ENCODE data around the gene PAGR1. TPM values are rescaled to one million over a fixed set of nuclear protein-coding genes. Genes with fewer than 3 reads are reported as not detected.
"Not testable (repeated sequence)": the region's sequence is repeated elsewhere in the genome, so short reads cannot be mapped to it uniquely, and the experiment has no call there.

PAGR1 gene
- total RNA-seq, 1 donor from 2014 or later: 24.3 TPM

DNA sequence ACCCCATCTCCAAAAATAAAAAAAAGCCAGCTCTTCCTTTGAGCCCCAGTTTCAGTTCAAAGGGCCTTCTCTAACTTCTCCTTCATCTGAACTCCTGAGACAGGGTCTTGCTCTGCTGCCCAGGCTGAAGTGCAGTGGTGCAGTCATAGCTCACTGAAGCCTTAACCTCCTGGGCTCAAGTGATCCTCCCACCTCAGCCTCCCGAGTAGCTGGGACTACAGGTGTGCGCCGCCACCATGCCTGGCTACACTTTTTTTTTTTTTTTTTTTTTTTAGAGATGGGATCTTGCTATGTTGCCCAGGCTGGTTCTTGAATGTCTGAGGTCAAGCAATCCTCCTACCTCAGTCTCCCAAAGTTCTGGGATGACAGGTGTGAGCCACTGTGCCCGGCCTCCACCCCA, 17.3 kb downstream of the PAGR1 start:
- intact Hi-C loops (cut with micrococcal nuclease): not testable (repeated sequence)

DNA sequence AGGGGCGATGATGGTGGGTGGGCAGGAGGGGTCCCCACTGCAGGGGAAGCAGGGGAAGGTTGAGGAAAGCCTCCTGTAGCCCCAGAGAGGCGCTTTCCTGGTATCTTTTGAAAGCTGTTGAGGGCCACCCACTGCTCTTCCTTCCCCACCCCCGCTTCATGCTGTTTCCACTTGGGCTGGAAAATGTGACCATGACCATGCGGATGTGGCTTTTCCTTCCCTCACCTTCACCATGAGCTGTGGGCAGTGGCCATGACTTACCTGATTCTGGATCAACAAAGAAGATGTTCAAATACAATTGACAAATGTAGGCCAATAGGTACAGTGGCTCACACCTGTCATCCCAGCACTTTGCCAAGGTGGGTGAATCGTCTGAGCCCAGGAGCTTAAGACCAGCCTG, 18.1 kb downstream of the PAGR1 start:
- intact Hi-C loops (cut with micrococcal nuclease): no loop called here

DNA sequence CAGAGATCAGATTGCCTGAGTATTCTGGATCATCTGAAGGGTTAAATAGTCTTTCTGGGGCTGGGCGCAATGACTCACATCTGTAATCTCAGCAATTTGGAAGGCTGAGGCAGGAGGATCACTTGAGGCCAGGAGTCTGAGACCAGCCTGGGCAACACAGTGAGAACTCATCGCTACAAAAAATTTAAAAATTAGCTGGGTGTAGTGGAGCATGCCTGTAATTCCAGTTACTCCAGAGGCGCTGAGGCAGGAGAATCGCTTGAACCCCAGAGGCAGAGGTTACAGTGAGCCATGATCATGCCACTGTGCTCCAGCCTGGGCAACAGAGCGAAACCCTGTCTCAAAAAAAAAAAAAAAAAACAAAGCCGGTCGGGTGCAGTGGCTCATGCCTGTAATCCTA, 20.0 kb downstream of the PAGR1 start:
- intact Hi-C loops (cut with micrococcal nuclease): no loop called here

- intact Hi-C loops (cut with micrococcal nuclease): no loop called here
Observed at GRCh38 chr16:29836623-29837022, 20.7 kb downstream of the PAGR1 start.

GRCh38 chr16:29837841-29838240, 21.9 kb downstream of the PAGR1 start:
- intact Hi-C loops (cut with micrococcal nuclease): no loop called here

DNA sequence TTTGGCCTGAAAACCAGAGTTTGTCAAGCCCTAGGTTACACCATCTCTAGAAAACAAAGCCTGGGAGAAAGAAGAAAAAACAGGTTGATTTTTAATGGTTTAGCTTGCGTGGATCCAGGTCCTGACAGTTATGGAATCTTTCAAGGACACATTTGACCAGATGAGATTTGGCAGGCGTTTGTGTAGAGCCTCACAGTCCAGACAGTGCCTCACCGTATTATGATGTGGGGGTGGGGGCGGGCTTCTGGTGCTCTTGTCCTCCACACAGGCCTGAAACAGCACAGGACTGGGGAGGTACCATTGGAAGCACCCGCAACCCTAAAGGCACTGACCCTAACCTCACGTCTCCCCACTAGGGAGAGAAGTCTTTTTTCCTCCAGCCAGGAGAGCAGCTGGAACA, 23.9 kb downstream of the PAGR1 start:
- intact Hi-C loops (cut with micrococcal nuclease): no loop called here

DNA sequence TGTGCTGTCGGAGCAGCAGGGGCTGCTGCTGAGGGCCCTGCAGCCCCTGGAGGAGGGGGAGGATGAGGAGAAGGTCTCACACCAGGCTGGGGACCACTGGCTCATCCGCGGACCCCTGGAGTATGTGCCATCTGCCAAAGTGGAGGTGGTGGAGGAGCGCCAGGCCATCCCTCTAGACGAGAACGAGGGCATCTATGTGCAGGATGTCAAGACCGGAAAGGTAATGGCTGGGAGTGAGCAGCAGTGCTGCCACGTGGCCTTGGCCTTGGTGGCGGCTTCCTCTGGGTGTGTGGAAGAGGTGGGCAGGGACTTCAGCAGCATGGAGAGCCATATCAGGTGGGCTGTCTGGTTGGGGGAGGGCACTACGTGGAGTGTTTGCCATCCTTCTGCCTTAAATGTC, 24.3 kb downstream of the PAGR1 start:
- intact Hi-C loops (cut with micrococcal nuclease): no loop called here

DNA sequence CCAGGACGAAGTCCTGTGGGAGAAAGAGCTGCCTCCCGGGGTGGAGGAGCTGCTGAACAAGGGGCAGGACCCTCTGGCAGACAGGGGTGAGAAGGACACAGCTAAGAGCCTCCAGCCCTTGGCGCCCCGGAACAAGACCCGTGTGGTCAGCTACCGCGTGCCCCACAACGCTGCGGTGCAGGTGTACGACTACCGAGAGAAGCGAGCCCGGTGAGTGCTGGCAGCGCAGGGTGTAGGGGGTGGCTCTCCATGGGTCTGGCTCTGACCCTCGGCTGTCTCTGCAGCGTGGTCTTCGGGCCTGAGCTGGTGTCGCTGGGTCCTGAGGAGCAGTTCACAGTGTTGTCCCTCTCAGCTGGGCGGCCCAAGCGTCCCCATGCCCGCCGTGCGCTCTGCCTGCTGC, 25.7 kb downstream of the PAGR1 start:
- intact Hi-C loops (cut with micrococcal nuclease): no loop called here

DNA sequence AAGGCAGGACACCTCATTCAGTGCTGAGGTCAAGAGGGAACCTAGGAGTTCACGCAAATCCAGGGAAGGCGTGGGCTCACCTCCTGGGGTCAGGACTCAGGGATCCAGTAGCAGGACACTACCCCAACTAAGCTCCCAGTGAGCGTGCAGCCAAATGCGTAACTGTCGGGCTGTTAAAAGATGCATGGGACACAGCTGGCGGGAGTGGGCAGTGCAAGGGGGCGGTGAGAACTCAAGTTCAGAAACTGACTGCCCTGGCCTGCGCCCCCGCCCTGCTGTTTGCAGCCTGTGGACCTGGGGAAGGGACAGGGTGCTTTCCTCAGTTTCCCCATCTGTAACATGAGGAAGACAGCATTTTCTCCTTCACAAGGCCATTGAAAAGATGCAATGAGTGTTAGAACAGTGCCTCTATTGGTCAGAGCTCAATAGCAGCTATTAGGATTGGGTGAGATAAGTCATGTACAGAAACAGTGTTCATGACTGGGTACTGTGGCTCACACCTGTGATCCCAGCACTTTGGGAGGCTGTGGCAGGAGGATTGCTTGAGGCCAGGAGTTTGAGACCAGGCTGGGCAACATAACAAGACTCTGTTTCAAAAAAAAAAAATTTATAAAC, 26.9 kb downstream of the PAGR1 start:
- intact Hi-C loops (cut with micrococcal nuclease): no loop called here

GRCh38 chr16:29843931-29844330, 28.0 kb downstream of the PAGR1 start:
- intact Hi-C loops (cut with micrococcal nuclease): no loop called here

DNA sequence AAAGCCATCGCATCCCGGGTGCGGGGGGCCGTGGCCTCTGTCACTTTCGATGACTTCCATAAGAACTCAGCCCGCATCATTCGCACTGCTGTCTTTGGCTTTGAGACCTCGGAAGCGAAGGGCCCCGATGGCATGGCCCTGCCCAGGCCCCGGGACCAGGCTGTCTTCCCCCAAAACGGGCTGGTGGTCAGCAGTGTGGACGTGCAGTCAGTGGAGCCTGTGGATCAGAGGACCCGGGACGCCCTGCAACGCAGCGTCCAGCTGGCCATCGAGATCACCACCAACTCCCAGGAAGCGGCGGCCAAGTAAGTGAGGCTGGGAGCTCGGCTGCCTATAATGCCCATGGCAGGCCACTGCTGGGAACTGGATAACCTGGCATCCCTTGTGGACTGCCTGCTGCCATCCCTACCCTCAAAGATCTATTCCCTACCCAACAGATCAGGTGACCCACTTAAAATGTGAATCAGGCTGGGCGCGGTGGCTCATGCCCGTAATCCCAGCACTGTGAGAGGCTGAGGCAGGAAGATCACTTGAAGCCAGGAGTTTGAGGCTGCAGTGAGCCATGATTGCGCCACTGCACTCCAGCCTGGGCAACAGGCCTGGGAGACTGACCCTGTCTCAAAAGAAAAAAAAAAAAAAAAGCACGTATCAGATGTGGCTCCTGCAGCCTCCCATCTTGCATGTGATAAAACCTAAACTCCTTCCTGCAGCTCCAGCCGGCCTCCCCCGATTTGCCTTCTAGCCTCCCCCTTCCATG, 28.8 kb downstream of the PAGR1 start:
- intact Hi-C loops (cut with micrococcal nuclease): loop anchor here (5.0 kb wide), 1 partner anchor 178 kb away; the partner anchor contains the start of gene C16orf92

GRCh38 chr16:29845656-29846055, 29.7 kb downstream of the PAGR1 start:
- intact Hi-C loops (cut with micrococcal nuclease): loop anchor here (5.0 kb wide), 1 partner anchor 177 kb away; the partner anchor contains the start of gene C16orf92

DNA sequence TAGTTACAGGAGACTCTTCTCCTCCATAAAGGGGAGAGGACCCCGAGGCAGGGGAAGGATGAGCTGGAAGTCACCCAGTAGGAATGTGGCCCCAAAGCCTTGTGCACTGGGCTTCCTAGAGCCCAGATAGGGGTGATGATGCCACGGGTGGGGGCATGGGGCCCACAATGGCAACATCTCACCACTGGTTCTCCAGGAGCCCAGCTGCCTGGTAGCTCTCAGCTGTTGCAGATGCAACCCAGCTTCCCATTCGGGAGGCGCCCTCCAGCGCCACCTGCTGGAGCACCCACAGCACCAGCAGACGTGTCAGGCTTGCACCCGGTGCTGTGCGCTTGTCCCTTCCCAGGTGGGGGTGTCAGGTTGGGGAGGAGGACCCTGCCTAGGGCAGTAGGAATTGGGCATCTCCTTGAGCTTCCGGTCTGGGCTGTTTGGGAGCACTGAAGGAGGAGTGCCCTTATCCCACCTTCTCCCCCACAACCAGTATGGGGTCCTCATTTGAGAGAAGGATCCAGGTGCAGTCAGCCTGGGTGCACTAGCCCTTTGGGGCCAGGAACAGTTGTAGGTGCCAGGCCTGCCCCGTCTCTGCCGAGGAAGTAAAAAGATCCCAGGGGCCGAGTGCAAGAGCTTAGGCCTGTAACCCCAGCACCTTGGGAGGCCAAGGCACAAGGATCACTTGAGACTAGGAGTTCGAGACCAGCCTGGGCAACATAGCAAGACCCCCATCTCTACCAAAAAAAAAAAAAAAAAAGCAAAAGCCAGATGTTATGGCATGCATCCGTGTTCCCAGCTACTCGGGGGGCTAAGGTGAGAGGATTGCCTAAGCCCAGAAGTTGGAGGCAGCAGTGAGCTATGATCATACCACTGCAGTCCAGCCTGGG, 32.7 kb downstream of the PAGR1 start:
- intact Hi-C loops (cut with micrococcal nuclease): loop anchor here (1.0 to 5.0 kb wide), 7 partner anchors 21 to 174 kb away; partner anchors contain the start of genes C16orf92 and MVP

DNA sequence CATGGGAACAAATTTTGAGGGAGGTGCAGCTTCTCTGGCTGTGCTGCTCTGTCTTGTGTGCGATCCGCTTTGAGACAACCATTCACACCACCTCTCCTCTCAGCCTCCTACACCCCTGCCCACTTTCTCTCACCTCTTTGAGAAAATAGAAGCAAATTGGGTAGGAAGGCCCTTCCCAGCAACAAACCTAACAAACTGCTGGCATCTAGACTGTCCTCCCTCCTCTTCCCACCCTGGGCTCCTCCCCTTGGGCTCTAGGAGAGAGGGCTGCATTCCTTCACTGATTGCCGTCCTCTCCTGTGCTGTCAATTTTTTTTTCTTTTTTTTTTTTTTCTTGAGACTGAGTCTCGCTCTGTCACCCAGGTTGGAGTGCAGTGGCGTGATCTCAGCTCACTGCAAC, 33.6 kb downstream of the PAGR1 start:
- intact Hi-C loops (cut with micrococcal nuclease): loop anchor here (2.0 to 5.0 kb wide), 2 partner anchors 157 to 173 kb away; partner anchors contain the start of gene C16orf92

GRCh38 chr16:29850998-29851397, 35.0 kb downstream of the PAGR1 start:
- intact Hi-C loops (cut with micrococcal nuclease): no loop called here

- intact Hi-C loops (cut with micrococcal nuclease): no loop called here
Observed at GRCh38 chr16:29852654-29853053, 36.7 kb downstream of the PAGR1 start.

DNA sequence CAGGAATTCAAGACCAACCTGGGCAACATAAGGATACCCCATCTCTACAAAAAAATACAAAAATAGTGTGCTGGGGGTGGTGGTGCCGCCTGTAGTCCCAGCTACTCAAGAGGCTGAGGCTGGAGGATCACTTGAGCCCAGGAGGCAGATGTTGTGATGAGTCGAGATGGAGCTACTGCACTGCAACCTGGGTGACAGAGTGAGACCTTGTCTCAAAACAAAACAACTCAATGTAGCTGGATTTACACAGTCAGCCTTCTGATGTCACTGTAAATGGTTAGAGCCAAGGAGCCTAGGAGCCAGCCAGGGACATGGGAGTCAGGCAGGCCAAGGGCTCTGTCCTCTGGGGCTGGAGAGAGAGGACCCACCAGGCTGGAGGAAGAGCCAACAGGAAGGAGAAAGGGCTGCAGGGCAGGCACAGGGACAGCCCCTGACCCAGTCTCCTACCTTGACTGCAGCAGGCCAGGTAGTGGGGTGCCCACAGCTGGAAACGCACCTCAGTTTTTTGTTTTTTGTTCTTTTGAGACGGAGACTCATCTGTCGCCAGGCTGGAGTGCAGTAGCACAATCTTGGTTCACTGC, 38.7 kb downstream of the PAGR1 start:
- intact Hi-C loops (cut with micrococcal nuclease): no loop called here

DNA sequence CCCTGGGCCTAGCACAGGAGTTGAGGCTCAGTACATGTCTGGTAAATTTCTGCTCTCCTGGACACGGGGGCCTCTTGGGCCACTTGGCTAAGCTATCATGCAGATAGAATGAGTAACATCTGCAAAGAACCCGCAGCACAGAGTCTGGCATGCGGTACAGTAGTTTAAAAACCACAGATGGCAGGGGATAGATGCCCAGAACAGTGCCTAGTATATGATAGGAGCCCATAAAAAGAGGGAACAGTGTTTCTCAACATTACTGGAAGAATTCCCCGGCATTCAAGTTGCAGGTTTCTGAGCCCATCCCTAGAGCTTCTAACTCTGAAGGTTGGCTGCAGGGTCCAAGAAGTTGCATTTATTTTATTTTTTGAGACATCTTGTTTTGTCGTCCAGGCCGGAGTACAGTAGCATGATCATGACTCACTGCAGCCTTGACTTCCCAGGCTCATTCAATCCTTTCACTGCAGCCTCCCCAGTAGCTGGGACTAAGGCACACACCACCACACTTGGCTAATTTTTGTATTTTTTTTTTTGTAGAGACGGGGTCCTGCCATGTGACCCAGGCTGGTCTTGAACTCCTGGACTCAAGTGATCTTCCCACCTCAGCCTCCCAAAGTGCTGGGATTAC, 41.3 kb downstream of the PAGR1 start:
- intact Hi-C loops (cut with micrococcal nuclease): no loop called here

GRCh38 chr16:29858149-29858849, 42.3 kb downstream of the PAGR1 start:
- intact Hi-C loops (cut with micrococcal nuclease): no loop called here

DNA sequence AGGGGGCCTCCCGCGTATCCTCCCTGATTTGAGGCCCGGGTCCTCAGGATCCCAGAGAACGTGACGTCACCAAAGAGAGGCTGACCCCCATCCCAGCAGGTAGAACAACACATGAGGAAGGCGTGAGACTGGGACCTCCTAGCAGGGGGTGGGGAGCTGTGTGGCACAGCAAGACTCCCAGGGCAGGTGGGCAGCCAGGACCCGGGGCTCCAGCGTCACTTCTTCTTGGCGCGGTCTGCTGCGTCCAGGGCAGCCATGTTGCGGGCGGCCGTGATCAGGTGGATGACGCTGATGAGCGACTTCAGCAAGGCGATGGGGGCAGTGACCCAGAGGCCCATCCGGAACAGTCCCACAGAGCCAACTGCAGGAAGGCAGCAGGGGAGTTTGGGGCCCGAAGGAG, 43.0 kb downstream of the PAGR1 start:
- intact Hi-C loops (cut with micrococcal nuclease): no loop called here
